ENCODE data around the gene OR2J3.
"Not testable (repeated sequence)": the region's sequence is repeated elsewhere in the genome, so short reads cannot be mapped to it uniquely, and the experiment has no call there.

OR2J3 gene

DNA sequence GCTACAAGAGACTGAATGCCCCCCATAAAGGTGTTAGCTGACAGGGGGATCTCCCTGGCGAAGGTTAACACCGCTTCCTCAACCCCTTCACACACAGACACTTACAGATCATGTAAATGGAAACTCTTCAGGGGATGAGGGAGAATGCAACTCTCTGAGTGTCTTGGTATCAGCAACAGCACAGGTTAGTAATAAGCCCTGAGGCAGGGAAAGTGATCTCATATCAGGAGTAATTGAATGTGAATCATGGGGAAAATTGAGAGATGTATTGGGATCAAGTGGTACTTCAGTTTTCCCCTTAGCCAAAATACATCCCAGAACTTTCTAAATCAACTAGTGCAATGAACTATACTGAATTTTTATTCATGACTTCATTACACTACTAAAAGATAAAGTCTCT, 23.8 kb downstream of the OR2J3 start:
- TF ChIP-seq, protein P1, sequence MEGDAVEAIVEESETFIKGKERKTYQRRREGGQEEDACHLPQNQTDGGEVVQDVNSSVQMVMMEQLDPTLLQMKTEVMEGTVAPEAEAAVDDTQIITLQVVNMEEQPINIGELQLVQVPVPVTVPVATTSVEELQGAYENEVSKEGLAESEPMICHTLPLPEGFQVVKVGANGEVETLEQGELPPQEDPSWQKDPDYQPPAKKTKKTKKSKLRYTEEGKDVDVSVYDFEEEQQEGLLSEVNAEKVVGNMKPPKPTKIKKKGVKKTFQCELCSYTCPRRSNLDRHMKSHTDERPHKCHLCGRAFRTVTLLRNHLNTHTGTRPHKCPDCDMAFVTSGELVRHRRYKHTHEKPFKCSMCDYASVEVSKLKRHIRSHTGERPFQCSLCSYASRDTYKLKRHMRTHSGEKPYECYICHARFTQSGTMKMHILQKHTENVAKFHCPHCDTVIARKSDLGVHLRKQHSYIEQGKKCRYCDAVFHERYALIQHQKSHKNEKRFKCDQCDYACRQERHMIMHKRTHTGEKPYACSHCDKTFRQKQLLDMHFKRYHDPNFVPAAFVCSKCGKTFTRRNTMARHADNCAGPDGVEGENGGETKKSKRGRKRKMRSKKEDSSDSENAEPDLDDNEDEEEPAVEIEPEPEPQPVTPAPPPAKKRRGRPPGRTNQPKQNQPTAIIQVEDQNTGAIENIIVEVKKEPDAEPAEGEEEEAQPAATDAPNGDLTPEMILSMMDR (IDR thresholded peaks at IDR 0.05; ENCODE audit: borderline replicate concordance, control extremely low read depth, extremely low read depth, insufficient read depth, missing control alignments), result no peak
- no peak for DNase-seq (ENCODE audit: low spot score)
- in situ Hi-C loops (cut with MboI; ENCODE audit: low sequenced_read_pairs, unreplicated experiment), result no loop called here

GRCh38 chr6:29137724-29138123, 29.9 kb downstream of the OR2J3 start:
- TF ChIP-seq, protein P1 (IDR thresholded peaks at IDR 0.05; ENCODE audit: borderline replicate concordance, control extremely low read depth, extremely low read depth, insufficient read depth, missing control alignments), result no peak
- in situ Hi-C loops (cut with MboI; ENCODE audit: low sequenced_read_pairs, unreplicated experiment), result no loop called here
- DNase-seq (ENCODE audit: low spot score), result no peak

DNA sequence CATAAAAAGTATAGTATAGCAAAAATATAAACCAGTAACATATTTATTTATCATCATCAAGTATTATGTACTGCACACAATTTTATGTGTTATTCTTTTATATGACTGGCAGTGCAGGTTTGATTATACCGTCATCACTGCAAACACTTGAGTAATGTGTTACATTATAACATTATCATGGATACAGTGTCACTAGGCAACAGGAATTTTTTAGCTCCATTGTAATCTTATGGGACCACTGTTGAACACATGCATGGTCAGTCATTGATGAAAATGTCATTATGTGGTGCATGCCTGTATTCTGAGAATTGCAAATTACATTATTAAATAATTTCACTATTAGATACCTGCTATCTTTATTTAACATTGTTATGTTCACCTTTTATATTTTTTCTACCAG, 33.7 kb downstream of the OR2J3 start:
- DNase-seq (ENCODE audit: low spot score), result no peak
- TF ChIP-seq, protein P1 (IDR thresholded peaks at IDR 0.05; ENCODE audit: borderline replicate concordance, control extremely low read depth, extremely low read depth, insufficient read depth, missing control alignments), result no peak
- in situ Hi-C loops (cut with MboI; ENCODE audit: low sequenced_read_pairs, unreplicated experiment), result no loop called here

DNA sequence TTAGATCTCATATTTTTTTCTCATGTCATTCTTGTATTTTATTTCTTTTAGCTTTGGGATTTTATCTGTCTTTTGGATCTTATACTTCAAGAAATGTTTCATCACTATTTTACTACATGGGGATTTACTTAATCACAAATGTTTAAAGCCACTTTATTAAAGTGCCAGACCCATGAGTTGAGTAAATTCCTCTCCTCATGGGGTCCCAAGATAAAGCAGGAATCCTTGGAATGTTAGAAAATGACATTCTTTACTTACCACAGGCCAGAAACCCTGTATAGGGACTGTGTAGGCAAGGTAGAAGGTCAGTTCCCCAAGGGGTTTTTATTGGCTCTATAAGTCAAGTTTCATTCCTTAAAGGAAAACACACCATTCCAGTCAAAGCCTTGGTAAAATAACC, 34.5 kb downstream of the OR2J3 start:
- no peak for DNase-seq (ENCODE audit: low spot score)
- in situ Hi-C loops (cut with MboI; ENCODE audit: low sequenced_read_pairs, unreplicated experiment), result no loop called here
- TF ChIP-seq, protein P1 (IDR thresholded peaks at IDR 0.05; ENCODE audit: borderline replicate concordance, control extremely low read depth, extremely low read depth, insufficient read depth, missing control alignments), result no peak

DNA sequence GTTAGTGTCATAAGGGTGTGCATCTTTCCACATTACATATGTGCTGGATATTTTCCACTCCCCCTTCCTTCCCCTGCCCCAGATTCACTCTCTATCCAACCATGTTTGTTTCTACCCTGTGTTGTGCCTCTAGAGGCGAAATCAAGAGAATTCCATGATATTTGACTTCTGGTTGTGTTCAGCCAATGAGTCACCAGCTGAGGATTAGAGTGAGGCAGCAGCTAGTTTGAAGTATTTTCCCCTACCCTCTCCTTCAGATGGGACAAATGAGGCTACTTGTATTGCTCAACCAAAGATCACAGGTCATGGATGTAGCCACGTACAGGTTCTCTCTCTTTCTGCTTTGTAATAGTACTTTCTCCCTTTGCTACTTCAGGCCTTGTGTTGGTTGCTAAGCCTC, 38.3 kb downstream of the OR2J3 start:
- no peak for DNase-seq (ENCODE audit: low spot score)
- in situ Hi-C loops (cut with MboI; ENCODE audit: low sequenced_read_pairs, unreplicated experiment), result no loop called here
- TF ChIP-seq, protein P1 (IDR thresholded peaks at IDR 0.05; ENCODE audit: borderline replicate concordance, control extremely low read depth, extremely low read depth, insufficient read depth, missing control alignments), result no peak

- in situ Hi-C loops (cut with MboI; ENCODE audit: low sequenced_read_pairs, unreplicated experiment), result no loop called here
- DNase-seq (ENCODE audit: low spot score), result no peak
- TF ChIP-seq, protein P1 (IDR thresholded peaks at IDR 0.05; ENCODE audit: borderline replicate concordance, control extremely low read depth, extremely low read depth, insufficient read depth, missing control alignments), result no peak
Measured at GRCh38 chr6:29147074-29147473, 39.2 kb downstream of the OR2J3 start.

DNA sequence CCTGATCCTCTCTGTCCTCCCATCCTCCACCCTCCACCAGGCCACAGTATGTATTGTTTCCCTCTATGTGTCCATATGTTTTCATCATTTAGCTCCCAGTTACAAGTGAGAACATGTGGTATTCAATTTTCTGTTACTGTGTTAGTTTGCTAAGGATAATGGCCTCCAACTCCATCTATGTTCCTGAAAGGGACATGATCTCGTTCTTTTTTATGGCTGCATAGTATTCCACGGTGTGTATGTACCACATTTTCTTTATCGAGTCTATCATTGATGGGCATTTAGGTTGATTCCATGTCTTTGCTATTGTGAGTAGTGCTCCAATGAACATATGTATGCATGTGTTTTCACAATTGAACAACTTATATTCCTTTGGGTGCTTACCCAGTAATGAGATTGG, 41.6 kb downstream of the OR2J3 start:
- in situ Hi-C loops (cut with MboI; ENCODE audit: low sequenced_read_pairs, unreplicated experiment); DNase-seq (ENCODE audit: low spot score): not testable (repeated sequence)
